BLaER1 (cell line): ENCODE data around the gene CCDC71.
A peak's percentile ranks its signal among the peaks of the same experiment; 100 is the strongest.

Experiments
- H3K27ac ChIP-seq: shearing (Covaris generic); formaldehyde crosslinking; 2 replicates; pipeline ENCODE4 v1.8.1; 2022
- H3K27me3 ChIP-seq: shearing (Covaris generic); formaldehyde crosslinking; 2 replicates; pipeline ENCODE4 v1.8.1; 2022
- H3K36me3 ChIP-seq: shearing (Covaris generic); formaldehyde crosslinking; 2 replicates; pipeline ENCODE4 v1.8.1; 2022
- H3K4me1 ChIP-seq: shearing (Covaris generic); formaldehyde crosslinking; 2 replicates; pipeline ENCODE4 v1.8.1; 2022
- H3K4me2 ChIP-seq: shearing (Covaris generic); formaldehyde crosslinking; 2 replicates; pipeline ENCODE4 v1.8.1; 2022
- H3K4me3 ChIP-seq: shearing (Covaris generic); formaldehyde crosslinking; 2 replicates; pipeline ENCODE4 v1.8.1; 2022
- H3K9ac ChIP-seq: shearing (Covaris generic); formaldehyde crosslinking; 2 replicates; pipeline ENCODE4 v1.8.1; 2022
- H3K9me3 ChIP-seq: shearing (Covaris generic); formaldehyde crosslinking; 2 replicates; pipeline ENCODE4 v1.8.1; 2022
- H4K20me1 ChIP-seq: shearing (Covaris generic); formaldehyde crosslinking; 2 replicates; pipeline ENCODE4 v1.8.1; 2022
- Cebpa-rat ChIP-seq: shearing (Covaris generic); IDR thresholded peaks from 2 replicates; pipeline ENCODE4 v1.8.1; 2022

CCDC71 gene

GRCh38 chr3:49182682-49183081 is 16.6 kb upstream of the CCDC71 start:
- Histone ChIP-seq H3K27me3 (no peaks in the 10 kb centered on the region), H3K4me3 (no peak overlapping the region), H3K9ac (no peak overlapping the region), H4K20me1 (no peaks in the 10 kb centered on the region), H3K27ac (no peak overlapping the region), H3K36me3 (no peaks in the 10 kb centered on the region), H3K4me2 (no peak overlapping the region), H3K9me3 (no peaks in the 10 kb centered on the region; the same call in 1 of the 2 replicates), H3K4me1 (peaks cover 11% of the 10 kb centered on the region)
- no peak for TF ChIP-seq Cebpa-rat

DNA sequence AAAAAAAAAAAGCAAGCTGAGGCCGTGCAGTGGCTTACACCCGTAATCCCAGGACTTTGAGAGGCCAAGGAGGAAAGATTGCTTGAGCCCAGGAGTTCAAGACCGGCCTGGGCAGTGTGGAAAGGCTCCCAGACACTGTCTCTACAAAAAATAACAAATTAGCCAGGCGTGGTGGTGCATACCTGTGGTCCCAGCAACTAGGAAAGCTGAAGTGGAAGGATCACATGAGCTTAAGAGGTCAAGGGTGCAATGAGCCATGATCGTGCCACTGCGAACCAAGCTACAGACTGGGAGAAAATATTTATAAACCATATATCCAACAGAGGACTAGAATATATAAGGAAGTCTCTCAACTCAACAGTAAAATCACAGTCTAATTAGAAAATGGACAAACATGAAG is 15.2 kb upstream of the CCDC71 start:
- Histone ChIP-seq H3K4me2 (no peak overlapping the region), H3K9ac (no peak overlapping the region), H3K27ac (no peak overlapping the region), H3K36me3 (no peaks in the 10 kb centered on the region), H3K9me3 (no peaks in the 10 kb centered on the region; the same call in 1 of the 2 replicates), H3K27me3 (no peaks in the 10 kb centered on the region), H3K4me1 (peaks cover 25% of the 10 kb centered on the region), H3K4me3 (no peak overlapping the region), H4K20me1 (no peaks in the 10 kb centered on the region)
- no peak for TF ChIP-seq Cebpa-rat

- H3K9ac ChIP-seq = no peak overlapping the region
- no peaks in the 10 kb centered on the region; the same call in 1 of the 2 replicates for H3K9me3 ChIP-seq
- H3K27ac ChIP-seq = no peak overlapping the region
- TF ChIP-seq Cebpa-rat = no peak
- no peak overlapping the region for H3K4me3 ChIP-seq
- no peaks in the 10 kb centered on the region for H4K20me1 ChIP-seq
- H3K27me3 ChIP-seq = no peaks in the 10 kb centered on the region
- no peak overlapping the region for H3K4me2 ChIP-seq
- peaks cover 37% of the 10 kb centered on the region for H3K4me1 ChIP-seq
- no peaks in the 10 kb centered on the region for H3K36me3 ChIP-seq
Observed at GRCh38 chr3:49180116-49180515, 14.0 kb upstream of the CCDC71 start.

- no peak overlapping the region for H3K4me3 ChIP-seq
Observed at GRCh38 chr3:49177073-49177472, 10.9 kb upstream of the CCDC71 start.

DNA sequence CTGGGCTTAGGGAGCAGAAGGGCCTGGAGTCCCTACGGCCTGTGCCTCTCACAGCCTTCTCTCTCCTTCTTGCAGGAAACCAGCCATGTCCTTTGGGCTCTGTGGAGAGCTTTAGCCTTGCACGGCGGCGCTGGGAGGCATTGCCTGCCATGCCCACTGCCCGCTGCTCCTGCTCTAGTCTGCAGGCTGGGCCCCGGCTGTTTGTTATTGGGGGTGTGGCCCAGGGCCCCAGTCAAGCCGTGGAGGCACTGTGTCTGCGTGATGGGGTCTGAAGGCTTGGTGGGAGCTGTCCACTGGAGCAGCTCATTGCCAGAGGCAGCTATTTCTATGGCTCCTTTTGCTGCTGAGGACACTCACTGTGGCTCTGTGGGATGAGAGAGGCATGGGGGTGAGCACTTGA is 9.4 kb upstream of the CCDC71 start:
- no peak overlapping the region for H3K4me3 ChIP-seq
- no peaks in the 10 kb centered on the region for H4K20me1 ChIP-seq
- peak overlapping the region; percentile 93 for H3K4me2 ChIP-seq
- H3K4me1 ChIP-seq = peaks cover 83% of the 10 kb centered on the region
- H3K27me3 ChIP-seq = no peaks in the 10 kb centered on the region
- H3K27ac ChIP-seq = no peak overlapping the region
- H3K9me3 ChIP-seq = no peaks in the 10 kb centered on the region
- H3K36me3 ChIP-seq = no peaks in the 10 kb centered on the region
- no peak overlapping the region for H3K9ac ChIP-seq
- no peak for TF ChIP-seq Cebpa-rat

More at GRCh38 chr3:49177073-49177472, 10.9 kb upstream of the CCDC71 start:
- Histone ChIP-seq H3K27ac (peak overlapping the region; percentile 59), H3K27me3 (no peaks in the 10 kb centered on the region), H3K9me3 (no peaks in the 10 kb centered on the region; the same call in 1 of the 2 replicates), H3K4me2 (peak overlapping the region; percentile 93), H3K36me3 (no peaks in the 10 kb centered on the region), H3K9ac (peak overlapping the region; percentile 32; the same call in 1 of the 2 replicates), H3K4me1 (peaks cover 67% of the 10 kb centered on the region), H4K20me1 (no peaks in the 10 kb centered on the region)
- TF ChIP-seq Cebpa-rat = no peak

DNA sequence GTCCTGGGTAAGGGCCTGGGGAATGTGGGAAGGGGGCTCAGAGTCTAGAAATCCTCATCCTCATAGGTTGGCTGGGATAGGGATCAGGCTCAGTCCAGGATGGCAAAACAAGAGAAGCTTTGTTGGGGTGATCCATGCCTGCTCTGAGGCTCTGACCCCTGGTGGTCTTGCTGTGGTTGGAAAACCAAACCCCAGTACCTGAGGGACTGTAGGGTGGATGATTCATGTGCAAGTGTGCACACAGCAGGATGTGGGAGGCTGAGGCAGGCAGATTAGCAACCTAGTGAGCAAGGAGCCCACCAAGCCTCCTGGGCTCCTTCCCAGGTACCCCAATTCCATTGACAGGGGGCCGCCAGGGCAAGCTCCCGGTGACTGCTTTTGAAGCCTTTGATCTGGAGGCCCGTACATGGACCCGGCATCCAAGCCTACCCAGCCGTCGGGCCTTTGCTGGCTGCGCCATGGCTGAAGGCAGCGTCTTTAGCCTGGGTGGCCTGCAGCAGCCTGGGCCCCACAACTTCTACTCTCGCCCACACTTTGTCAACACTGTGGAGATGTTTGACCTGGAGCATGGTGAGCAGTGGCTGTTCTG is 8.4 kb upstream of the CCDC71 start:
- H3K27ac ChIP-seq = no peak overlapping the region
- H3K9me3 ChIP-seq = no peaks in the 10 kb centered on the region
- H3K27me3 ChIP-seq = no peaks in the 10 kb centered on the region
- peak overlapping the region; percentile 93 for H3K4me2 ChIP-seq
- H3K36me3 ChIP-seq = no peaks in the 10 kb centered on the region
- no peak for TF ChIP-seq Cebpa-rat
- H3K4me3 ChIP-seq = no peak overlapping the region
- H4K20me1 ChIP-seq = no peaks in the 10 kb centered on the region
- peaks cover 87% of the 10 kb centered on the region for H3K4me1 ChIP-seq
- H3K9ac ChIP-seq = no peak overlapping the region

DNA sequence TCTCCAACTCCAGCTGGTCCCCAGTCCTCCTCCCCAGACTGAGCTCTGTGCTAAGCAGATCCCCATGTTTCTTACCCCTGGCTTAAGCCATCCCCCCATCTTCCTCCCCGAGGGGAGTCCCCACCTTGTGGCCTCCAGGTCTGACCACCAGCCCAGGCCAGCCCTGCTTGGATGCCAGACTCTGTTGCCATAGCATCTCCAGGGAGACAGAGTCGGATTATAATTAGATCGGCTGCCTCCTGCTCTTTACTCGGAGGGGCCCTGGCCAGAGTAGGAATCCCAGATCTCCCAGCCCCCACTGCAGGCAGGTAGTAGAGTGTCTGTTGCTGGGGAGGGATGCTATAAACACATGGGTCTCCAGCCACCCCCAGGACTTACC is 7.7 kb upstream of the CCDC71 start:
- Histone ChIP-seq H3K4me2 (peak overlapping the region; percentile 93), H3K9ac (no peak overlapping the region; the same call in 1 of the 2 replicates), H3K27me3 (no peaks in the 10 kb centered on the region), H3K4me3 (no peak overlapping the region), H3K9me3 (no peaks in the 10 kb centered on the region), H3K27ac (no peak overlapping the region), H4K20me1 (no peaks in the 10 kb centered on the region), H3K36me3 (no peaks in the 10 kb centered on the region), H3K4me1 (peaks cover 86% of the 10 kb centered on the region)
- no peak for TF ChIP-seq Cebpa-rat

- H3K9ac ChIP-seq = no peak overlapping the region; the same call in 1 of the 2 replicates
- TF ChIP-seq Cebpa-rat = no peak
- H4K20me1 ChIP-seq = no peaks in the 10 kb centered on the region
- peak overlapping the region; percentile 93 for H3K4me2 ChIP-seq
- H3K36me3 ChIP-seq = no peaks in the 10 kb centered on the region
- no peaks in the 10 kb centered on the region for H3K9me3 ChIP-seq
- H3K4me1 ChIP-seq = peaks cover 81% of the 10 kb centered on the region
- no peaks in the 10 kb centered on the region for H3K27me3 ChIP-seq
- H3K27ac ChIP-seq = no peak overlapping the region
- no peak overlapping the region for H3K4me3 ChIP-seq
Observed at GRCh38 chr3:49173116-49173791, 7.1 kb upstream of the CCDC71 start.

DNA sequence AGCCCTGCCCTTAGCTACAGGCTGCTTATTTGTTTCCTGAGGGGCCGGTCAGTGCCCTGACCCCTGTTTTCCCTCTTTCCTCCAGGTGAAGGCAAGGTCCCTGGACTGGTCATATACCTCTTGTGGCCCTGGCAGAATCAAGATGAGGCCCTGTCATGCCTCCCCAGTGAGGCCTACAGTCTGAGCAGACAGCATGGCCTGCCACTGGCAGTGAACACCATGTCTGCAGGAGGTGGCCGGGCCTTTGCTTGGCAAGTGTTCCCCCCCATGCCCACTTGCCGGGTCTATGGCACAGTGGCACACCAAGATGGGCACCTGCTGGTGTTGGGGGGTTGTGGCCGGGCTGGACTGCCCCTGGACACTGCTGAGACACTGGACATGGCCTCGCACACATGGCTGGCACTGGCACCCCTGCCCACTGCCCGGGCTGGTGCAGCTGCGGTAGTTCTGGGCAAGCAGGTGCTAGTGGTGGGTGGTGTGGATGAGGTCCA is 6.5 kb upstream of the CCDC71 start:
- Histone ChIP-seq H3K9ac (peak overlapping the region; percentile 75; the same call in 1 of the 2 replicates), H4K20me1 (no peaks in the 10 kb centered on the region), H3K4me3 (peak overlapping the region; percentile 69; the same call in 1 of the 2 replicates), H3K9me3 (no peaks in the 10 kb centered on the region), H3K36me3 (no peaks in the 10 kb centered on the region), H3K27me3 (no peaks in the 10 kb centered on the region), H3K4me2 (peak overlapping the region; percentile 93), H3K27ac (no peak overlapping the region), H3K4me1 (peaks cover 75% of the 10 kb centered on the region)
- TF ChIP-seq Cebpa-rat = no peak

DNA sequence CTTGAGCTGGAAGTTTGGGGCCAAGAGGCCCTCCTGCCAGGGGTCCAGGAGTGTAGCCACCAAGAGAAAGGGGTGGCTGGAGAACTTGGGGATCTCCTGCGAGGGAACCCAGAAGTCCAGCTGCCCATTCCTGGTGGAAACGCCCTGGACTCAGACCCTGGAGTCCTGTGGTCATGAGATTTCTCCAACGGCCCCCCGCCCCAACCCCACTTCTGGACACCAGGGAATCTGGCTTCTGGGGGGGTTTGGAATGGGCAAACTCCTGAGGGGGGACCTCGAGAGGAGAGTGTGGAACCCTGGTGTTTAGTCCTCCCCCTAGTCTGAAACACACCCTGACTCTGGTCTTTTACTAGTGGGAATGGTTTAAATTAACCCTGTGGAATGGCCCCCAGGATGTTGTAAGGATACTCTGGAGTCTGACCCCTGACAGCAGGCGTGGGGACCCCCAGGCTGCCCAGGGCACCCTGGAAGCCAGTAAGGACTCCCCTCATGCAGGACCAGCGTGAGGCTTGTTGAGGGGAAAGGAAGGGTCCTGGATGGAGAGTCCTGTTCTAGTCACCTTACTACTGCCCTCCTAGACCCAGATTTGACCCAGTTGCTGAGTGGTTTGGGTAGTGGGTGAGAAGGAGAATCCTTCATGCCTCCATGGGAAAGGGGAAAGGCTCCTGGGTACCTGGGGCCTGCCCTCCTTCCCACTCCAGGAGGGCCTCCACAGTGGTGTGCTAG is 5.8 kb upstream of the CCDC71 start:
- peak overlapping the region; percentile 93 for H3K4me2 ChIP-seq
- no peaks in the 10 kb centered on the region for H3K27me3 ChIP-seq
- no peaks in the 10 kb centered on the region for H3K9me3 ChIP-seq
- peak overlapping the region; percentile 75 for H3K9ac ChIP-seq
- no peaks in the 10 kb centered on the region for H4K20me1 ChIP-seq
- H3K27ac ChIP-seq = peak overlapping the region; percentile 65
- H3K4me3 ChIP-seq = peak overlapping the region; percentile 69
- H3K36me3 ChIP-seq = no peaks in the 10 kb centered on the region
- peaks cover 68% of the 10 kb centered on the region for H3K4me1 ChIP-seq
- no peak for TF ChIP-seq Cebpa-rat
